K562 (cell line): ENCODE data around the gene RBBP4. TPM values are rescaled to one million over a fixed set of nuclear protein-coding genes. Genes with fewer than 3 reads are reported as not detected.

ENCODE experiments used
- CBX2 ChIP-seq: fragments of 200-600 bp; sonication (generic); IDR thresholded peaks from one replicate; pipeline ENCODE4 v1.6.1; 2012; ENCODE audit warnings: mild to moderate bottlenecking, low read length, inconsistent platforms; ENCODE audit not compliant: insufficient read depth, poor library complexity, severe bottlenecking
- DACH1 ChIP-seq: fragments of 450-650 bp; IDR thresholded peaks from 2 replicates; pipeline ENCODE4 v1.6.1; 2018; ENCODE audit not compliant: partially characterized antibody
- EGR1 ChIP-seq: fragments of 450-650 bp; conservative IDR thresholded peaks from 2 replicates; pipeline ENCODE4 v1.6.1; 2017; ENCODE audit warnings: mild to moderate bottlenecking
- HMG20A ChIP-seq: fragments of 450-650 bp; formaldehyde crosslinking; conservative IDR thresholded peaks from 2 replicates; pipeline ENCODE4 v1.4.0; 2020; ENCODE audit warnings: mild to moderate bottlenecking, mixed read lengths
- HMG20B ChIP-seq: fragments of 250-450 bp; sonication (Bioruptor Pico); IDR thresholded peaks from 2 replicates; pipeline ENCODE4 v1.5.0; 2021; ENCODE audit warnings: mild to moderate bottlenecking
- KAT7 ChIP-seq: sonication (generic); formaldehyde crosslinking; IDR thresholded peaks from 2 replicates; pipeline ENCODE4 v1.8.0; 2022; ENCODE audit warnings: missing genetic modification reagents, mild to moderate bottlenecking, borderline replicate concordance
- MEF2D ChIP-seq: conservative IDR thresholded peaks from 2 replicates; pipeline ENCODE4 v1.6.1; 2016; ENCODE audit warnings: low read depth, missing genetic modification characterization, missing compliant biosample characterization
- POLR2AphosphoS2 ChIP-seq: IDR thresholded peaks from 2 replicates; pipeline ENCODE4 v1.6.1; 2012; ENCODE audit warnings: low read length, improper control_type of control experiment
- POLR2AphosphoS5 ChIP-seq: IDR thresholded peaks from 2 replicates; pipeline ENCODE4 v1.6.1; 2011; ENCODE audit warnings: mild to moderate bottlenecking, low read depth, low read length, moderate library complexity; ENCODE audit not compliant: control insufficient read depth, insufficient read depth
- PTTG1 ChIP-seq: fragments of 450-650 bp; IDR thresholded peaks from 2 replicates; pipeline ENCODE4 v1.6.1; 2016; ENCODE audit warnings: low read depth, mild to moderate bottlenecking, missing genetic modification characterization, missing compliant biosample characterization
- RCOR1 ChIP-seq, 2 experiments: IDR thresholded peaks; 2 replicates each; pipeline ENCODE4 v1.6.1; 2012; ENCODE audit warnings: low read depth in 2 of 2, low read length in 2 of 2, borderline replicate concordance in 1 of 2, improper control_type of control experiment in 1 of 2
- SIX5 ChIP-seq, 2 experiments: IDR thresholded peaks; 2 replicates each; pipeline ENCODE4 v1.6.1; 2011; ENCODE audit warnings: low read length in 2 of 2, borderline replicate concordance in 1 of 2, low read depth in 1 of 2, mild to moderate bottlenecking in 1 of 2, moderate library complexity in 1 of 2; ENCODE audit not compliant: insufficient read depth in 1 of 2
- TAF9B ChIP-seq: fragments of 450-650 bp; IDR thresholded peaks from 2 replicates; pipeline ENCODE4 v1.6.1; 2018; ENCODE audit warnings: mild to moderate bottlenecking; ENCODE audit not compliant: partially characterized antibody
- TARDBP ChIP-seq: fragments of 450-650 bp; IDR thresholded peaks from 2 replicates; pipeline ENCODE4 v1.6.1; 2016
- YBX1 ChIP-seq: fragments of 450-650 bp; IDR thresholded peaks from 2 replicates; pipeline ENCODE4 v1.7.1; 2016; ENCODE audit warnings: mild to moderate bottlenecking
- ZNF431 ChIP-seq: sonication (generic); formaldehyde crosslinking; IDR thresholded peaks from 2 replicates; pipeline ENCODE4 v1.8.0; 2022; ENCODE audit warnings: mild to moderate bottlenecking, missing genetic modification reagents
- ZNF75A ChIP-seq: fragments of 450-650 bp; formaldehyde crosslinking; IDR thresholded peaks from 2 replicates; pipeline ENCODE4 v1.4.0; 2020; ENCODE audit warnings: mild to moderate bottlenecking
- ZNF778 ChIP-seq: fragments of 450-650 bp; formaldehyde crosslinking; IDR thresholded peaks from 2 replicates; pipeline ENCODE4 v1.4.0; 2020; ENCODE audit warnings: mild to moderate bottlenecking, moderate library complexity
- polyA plus RNA-seq, 8 experiments: library from polyadenylated mRNA; depleted of rRNA in 4 of 8; stranded (reverse) in 5 of 8; unstranded in 3 of 8; fragments of >200 nt; fragmentation: Nextera tagmentation in 2 of 8; fragmentation: Illumina TruSeq in 1 of 8; extraction: Ambion mirVana in 2 of 8; extraction: Trizol in 1 of 8; gene quantifications; 2 replicates each; pipeline versions ENCODE4 v1.2.1 to v1.2.3, GENCODE V29; 2011 to 2014; ENCODE audit warnings: inconsistent platforms in 1 of 8, missing spikeins in 1 of 8
- total RNA-seq, 7 experiments: library from RNA; depleted of rRNA in 6 of 7; stranded (reverse); fragments of >200 nt in 6 of 7; fragmentation: Illumina TruSeq in 2 of 7; extraction: Trizol in 2 of 7; gene quantifications; 2 replicates each; pipeline versions ENCODE4 v1.2.1 to v1.2.3, GENCODE V29; 2011 to 2021; ENCODE audit warnings: low replicate concordance in 1 of 7
- TF ChIP-seq, protein P1 (sequence below): IDR thresholded peaks from 2 replicates; pipeline ENCODE4 v1.6.1; 2011; ENCODE audit not compliant: insufficient read length; ENCODE audit errors: extremely low read depth
- TF ChIP-seq, protein P2 (sequence below): fragments of 450-650 bp; IDR thresholded peaks from 2 replicates; pipeline ENCODE4 v1.6.1; 2016; ENCODE audit warnings: antibody characterized with exemption
- TF ChIP-seq, protein P3 (sequence below): fragments of 450-650 bp; formaldehyde crosslinking; IDR thresholded peaks from 2 replicates; pipeline ENCODE4 v1.4.0; 2020; ENCODE audit warnings: mild to moderate bottlenecking, moderate library complexity
- TF ChIP-seq, protein P4 (sequence below): sonication (generic); formaldehyde crosslinking; IDR thresholded peaks from 2 replicates; pipeline ENCODE4 v1.8.0; 2022; ENCODE audit warnings: mild to moderate bottlenecking, missing genetic modification reagents, borderline replicate concordance

Gene RBBP4
- total and polyA plus RNA-seq, 9 of the 15 experiments (the other 6 are each of a cell fraction or from before 2014, with no cell fraction given): 185 to 409 (median 259) TPM

DNA sequence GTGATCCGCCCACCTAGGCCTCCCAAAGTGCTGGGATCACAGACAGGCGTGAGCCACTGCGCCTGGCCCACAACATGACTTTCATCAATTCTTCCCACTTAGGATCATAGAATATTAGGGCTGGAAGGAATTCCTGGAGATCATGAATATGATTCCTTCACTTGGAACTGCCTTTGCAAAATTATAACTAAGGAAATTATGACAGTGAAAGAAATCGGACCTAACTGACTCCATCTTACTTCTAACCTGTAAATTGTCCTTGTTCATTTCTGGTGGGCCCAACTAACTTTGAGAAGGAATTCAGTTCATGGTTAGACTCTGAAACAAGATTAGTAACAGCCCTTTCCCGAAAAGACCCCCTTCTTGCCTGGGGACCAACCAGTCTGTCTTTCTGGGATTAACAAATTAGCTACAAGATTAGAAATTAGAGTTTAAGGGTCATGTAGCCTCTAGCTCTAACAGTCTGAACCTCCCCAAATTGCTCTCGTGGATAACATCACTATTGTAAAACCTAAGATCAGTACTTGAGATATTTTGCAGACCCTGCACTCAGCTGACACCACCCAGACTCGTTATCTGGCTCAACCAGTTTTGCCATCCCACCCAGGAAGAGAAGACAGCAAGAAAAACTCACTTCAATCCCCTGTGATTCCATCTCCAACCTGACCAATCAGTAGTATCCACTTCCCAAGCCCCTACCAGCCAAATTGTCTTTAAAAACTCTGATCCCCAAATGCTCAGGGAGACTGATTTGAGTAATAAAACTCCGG, 15.3 kb upstream of the RBBP4 start (continued):
- TF ChIP-seq, protein P1, sequence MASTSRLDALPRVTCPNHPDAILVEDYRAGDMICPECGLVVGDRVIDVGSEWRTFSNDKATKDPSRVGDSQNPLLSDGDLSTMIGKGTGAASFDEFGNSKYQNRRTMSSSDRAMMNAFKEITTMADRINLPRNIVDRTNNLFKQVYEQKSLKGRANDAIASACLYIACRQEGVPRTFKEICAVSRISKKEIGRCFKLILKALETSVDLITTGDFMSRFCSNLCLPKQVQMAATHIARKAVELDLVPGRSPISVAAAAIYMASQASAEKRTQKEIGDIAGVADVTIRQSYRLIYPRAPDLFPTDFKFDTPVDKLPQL: no peak
- TF ChIP-seq CBX2 (no peak), POLR2AphosphoS2 (no peak), ZNF431 (no peak), TAF9B (no peak), POLR2AphosphoS5 (no peak), MEF2D (tag) (0 out of 2 replicates have a peak, but pooled peaks have one; percentile 19), DACH1 (no peak), HMG20B (CRISPR knock-in tag) (no peak), SIX5 (IDR thresholded peaks at IDR 0.05; ENCODE audit: borderline replicate concordance in 1 of 2, insufficient read depth in 1 of 2, low read depth in 1 of 2, low read length in 2 of 2) (no peak), TARDBP (no peak), KAT7 (CRISPR knock-in tag) (no peak), ZNF75A (CRISPR knock-in tag) (no peak), ZNF778 (CRISPR knock-in tag) (no peak), YBX1 (no peak), PTTG1 (tag) (peak; percentile 55; the same call in 1 of the 2 replicates), RCOR1 (IDR thresholded peaks at IDR 0.05; ENCODE audit: borderline replicate concordance in 1 of 2, low read depth in 2 of 2, low read length in 2 of 2) (no peak), EGR1 (peak; percentile 49; the same call in 1 of the 2 replicates), HMG20A (CRISPR knock-in tag) (no peak)
- TF ChIP-seq, protein P2, sequence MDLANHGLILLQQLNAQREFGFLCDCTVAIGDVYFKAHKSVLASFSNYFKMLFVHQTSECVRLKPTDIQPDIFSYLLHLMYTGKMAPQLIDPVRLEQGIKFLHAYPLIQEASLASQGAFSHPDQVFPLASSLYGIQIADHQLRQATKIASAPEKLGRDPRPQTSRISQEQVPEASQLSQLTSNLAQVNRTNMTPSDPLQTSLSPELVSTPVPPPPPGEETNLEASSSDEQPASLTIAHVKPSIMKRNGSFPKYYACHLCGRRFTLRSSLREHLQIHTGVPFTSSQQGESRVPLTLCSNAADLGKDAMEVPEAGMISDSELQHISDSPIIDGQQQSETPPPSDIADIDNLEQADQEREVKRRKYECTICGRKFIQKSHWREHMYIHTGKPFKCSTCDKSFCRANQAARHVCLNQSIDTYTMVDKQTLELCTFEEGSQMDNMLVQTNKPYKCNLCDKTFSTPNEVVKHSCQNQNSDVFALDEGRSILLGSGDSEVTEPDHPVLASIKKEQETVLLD: no peak
- TF ChIP-seq, protein P3, sequence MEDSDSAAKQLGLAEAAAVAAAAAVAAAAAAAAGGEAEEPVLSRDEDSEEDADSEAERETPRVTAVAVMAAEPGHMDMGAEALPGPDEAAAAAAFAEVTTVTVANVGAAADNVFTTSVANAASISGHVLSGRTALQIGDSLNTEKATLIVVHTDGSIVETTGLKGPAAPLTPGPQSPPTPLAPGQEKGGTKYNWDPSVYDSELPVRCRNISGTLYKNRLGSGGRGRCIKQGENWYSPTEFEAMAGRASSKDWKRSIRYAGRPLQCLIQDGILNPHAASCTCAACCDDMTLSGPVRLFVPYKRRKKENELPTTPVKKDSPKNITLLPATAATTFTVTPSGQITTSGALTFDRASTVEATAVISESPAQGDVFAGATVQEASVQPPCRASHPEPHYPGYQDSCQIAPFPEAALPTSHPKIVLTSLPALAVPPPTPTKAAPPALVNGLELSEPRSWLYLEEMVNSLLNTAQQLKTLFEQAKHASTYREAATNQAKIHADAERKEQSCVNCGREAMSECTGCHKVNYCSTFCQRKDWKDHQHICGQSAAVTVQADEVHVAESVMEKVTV (CRISPR knock-in tag): no peak
- TF ChIP-seq, protein P4, sequence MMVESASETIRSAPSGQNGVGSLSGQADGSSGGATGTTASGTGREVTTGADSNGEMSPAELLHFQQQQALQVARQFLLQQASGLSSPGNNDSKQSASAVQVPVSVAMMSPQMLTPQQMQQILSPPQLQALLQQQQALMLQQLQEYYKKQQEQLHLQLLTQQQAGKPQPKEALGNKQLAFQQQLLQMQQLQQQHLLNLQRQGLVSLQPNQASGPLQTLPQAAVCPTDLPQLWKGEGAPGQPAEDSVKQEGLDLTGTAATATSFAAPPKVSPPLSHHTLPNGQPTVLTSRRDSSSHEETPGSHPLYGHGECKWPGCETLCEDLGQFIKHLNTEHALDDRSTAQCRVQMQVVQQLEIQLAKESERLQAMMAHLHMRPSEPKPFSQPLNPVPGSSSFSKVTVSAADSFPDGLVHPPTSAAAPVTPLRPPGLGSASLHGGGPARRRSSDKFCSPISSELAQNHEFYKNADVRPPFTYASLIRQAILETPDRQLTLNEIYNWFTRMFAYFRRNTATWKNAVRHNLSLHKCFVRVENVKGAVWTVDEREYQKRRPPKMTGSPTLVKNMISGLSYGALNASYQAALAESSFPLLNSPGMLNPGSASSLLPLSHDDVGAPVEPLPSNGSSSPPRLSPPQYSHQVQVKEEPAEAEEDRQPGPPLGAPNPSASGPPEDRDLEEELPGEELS (CRISPR knock-in tag): no peak
